GM20000 (cell line): ENCODE results near the gene PLTP.

ENCODE experiments used
- DNase-seq: peaks from one replicate; pipeline ENCODE4 v3.0.0; 2012; ENCODE audit warnings: low spot score
- TF ChIP-seq, protein P1 (sequence below): IDR thresholded peaks from 2 replicates; pipeline ENCODE4 v1.5.1; 2012; ENCODE audit warnings: mild to moderate bottlenecking, control low read depth; ENCODE audit errors: extremely low read depth, missing control alignments

PLTP gene

DNA sequence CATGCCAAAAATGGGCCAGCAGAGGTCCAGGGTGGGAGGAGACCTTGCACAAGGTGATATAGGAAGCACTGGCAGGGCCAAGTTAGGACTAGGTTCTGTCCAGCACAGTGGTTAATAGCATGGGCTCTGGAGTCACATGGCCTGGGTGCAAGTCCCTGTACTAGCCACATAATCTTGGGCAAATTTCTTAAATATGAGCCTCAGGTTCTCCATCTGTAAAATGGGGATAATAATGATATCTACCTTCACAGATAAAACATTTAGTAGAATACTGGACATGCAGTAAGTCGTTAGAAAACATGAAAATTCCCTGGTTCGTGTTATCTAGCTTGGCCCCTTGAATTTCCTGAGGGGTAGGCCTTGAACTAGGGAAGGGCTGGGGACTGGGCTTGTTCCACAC is 14.7 kb downstream of the PLTP start:
- no peak for DNase-seq
- TF ChIP-seq, protein P1, sequence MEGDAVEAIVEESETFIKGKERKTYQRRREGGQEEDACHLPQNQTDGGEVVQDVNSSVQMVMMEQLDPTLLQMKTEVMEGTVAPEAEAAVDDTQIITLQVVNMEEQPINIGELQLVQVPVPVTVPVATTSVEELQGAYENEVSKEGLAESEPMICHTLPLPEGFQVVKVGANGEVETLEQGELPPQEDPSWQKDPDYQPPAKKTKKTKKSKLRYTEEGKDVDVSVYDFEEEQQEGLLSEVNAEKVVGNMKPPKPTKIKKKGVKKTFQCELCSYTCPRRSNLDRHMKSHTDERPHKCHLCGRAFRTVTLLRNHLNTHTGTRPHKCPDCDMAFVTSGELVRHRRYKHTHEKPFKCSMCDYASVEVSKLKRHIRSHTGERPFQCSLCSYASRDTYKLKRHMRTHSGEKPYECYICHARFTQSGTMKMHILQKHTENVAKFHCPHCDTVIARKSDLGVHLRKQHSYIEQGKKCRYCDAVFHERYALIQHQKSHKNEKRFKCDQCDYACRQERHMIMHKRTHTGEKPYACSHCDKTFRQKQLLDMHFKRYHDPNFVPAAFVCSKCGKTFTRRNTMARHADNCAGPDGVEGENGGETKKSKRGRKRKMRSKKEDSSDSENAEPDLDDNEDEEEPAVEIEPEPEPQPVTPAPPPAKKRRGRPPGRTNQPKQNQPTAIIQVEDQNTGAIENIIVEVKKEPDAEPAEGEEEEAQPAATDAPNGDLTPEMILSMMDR, result no peak

DNA sequence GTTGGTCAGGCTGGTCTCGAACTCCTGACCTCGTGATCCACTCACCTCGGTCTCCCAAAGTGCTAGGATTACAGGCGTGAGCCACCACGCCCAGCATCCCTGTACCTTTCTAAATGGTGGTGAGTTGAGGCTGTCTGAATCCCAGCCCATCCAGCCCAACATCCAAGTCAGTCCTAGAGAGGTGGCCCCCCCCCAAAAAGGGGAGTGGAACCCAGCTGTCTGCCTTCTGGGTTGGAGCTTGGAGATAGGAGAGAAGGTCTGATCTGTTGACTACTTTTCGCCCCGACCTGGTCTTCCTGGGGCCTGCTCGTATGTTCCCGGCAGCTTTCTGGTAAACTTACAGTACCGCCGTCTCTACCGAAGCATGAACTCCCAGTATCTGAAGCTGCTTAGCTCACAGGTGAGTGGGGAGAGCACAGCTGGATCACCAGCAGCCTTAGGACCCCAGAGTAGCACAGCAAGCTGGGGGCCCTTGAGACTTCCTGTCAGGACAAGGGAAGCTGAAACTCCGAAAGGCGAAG is 15.3 kb downstream of the PLTP start:
- TF ChIP-seq, protein P1, result no peak
- no peak for DNase-seq

DNA sequence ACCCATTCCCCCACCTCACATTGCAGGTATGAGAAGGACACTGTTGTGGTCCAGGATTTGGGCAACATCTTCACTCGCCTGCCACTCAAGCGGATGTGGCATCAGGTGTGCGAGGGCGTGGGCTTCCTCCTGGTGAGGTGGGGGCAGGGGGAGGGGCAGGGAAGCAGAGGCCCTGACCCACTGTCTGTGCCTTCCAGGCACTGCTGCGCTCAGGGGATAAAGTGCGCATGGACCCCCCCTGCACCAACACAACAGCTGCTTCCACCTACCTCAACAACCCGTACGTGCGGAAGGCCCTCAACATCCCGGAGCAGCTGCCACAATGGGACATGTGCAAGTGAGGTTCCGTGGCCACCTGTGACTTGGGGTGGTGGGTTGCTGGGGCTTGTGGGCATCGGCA is 17.2 kb downstream of the PLTP start:
- DNase-seq, result no peak
- TF ChIP-seq, protein P1, result no peak

DNA sequence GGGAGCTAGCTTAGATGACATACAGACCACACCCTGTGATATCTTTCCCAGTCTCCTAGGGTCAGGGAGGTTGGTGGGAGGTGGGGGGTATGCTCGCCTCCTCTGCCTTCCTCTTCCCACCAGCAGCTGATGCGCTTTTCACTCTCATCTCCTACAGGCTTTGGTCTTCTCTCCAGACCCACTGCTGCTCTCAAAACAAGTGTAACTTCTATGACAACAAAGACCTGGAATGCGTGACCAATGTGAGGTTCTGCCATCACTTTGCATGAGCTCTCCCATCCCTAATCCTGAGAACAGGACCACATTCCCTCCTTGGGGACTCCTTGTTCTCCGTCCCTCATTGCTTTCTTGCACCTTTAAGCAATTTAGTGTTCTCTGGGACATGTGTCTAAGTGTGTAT is 18.1 kb downstream of the PLTP start:
- TF ChIP-seq, protein P1, result no peak
- DNase-seq, result no peak

DNA sequence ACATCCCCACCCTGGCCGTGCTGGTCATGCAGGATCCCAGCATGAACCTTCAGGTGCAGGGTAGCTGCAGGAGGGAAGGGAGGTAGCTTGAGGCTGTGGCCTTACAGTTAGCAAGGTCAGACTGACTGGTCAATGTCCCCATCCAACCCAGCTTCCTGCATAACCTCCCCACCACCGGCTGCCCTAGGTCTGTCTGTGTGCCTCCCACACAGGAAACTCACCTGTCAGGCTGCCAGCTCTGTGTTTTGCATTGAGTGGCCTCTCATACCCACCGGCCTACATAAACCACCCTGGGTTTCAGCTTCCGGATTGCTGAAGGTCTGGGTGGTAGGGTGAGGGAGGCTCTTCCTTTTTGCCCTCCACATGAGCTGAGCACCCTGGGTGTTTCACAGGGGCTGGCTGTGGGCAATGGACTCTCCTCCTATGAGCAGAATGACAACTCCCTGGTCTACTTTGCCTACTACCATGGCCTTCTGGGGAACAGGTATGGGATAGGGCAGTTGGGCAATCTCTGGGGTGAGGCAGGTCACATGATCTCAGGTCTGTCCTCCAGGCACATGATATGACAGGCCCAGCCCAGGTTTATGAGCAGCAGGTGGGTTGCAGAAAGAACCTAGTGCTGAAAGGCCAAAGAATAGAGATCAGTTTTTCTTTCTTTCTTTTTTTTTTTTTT is 19.0 kb downstream of the PLTP start:
- TF ChIP-seq, protein P1, result no peak
- DNase-seq, result no peak

DNA sequence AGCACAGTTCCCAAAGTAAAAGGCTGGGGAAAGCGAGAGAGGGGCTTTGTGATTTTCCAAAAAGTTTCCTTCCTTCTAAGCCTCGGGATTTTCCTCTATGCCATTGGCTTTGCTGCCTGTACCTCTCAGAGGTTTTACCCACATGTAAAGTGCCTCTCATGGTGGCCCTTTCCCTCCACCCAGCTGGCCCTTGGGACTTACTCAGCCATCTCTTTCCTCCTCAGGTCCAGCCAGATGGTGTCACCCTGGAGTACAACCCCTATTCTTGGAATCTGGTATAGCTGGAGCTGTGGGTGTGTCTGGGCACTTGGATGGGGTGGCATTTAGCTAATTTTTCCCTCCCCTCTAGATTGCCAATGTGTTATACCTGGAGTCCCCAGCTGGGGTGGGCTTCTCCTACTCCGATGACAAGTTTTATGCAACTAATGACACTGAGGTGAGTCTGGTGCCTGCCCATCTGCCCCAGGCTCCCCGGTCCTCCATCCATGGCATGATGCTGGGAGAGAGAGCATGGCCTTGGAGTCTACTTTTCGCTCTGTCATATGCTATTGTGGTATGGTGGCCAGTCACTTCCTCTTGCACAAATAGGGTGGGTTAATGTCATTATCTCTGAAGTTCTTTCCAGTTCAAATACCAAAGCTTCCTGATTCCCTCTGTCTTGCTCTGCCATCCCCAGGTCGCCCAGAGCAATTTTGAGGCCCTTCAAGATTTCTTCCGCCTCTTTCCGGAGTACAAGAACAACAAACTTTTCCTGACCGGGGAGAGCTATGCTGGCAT is 19.7 kb downstream of the PLTP start:
- TF ChIP-seq, protein P1, result no peak
- DNase-seq, result no peak
